Measurements from ENCODE around the gene GNPDA1.

Gene GNPDA1

GRCh38 chr5:142032747-142033631, 20.2 kb upstream of the GNPDA1 start:
- Histone ChIP-seq H3K9ac (ENCODE audit: insufficient read length) (no peak overlapping the region), H3K36me3 (ENCODE audit: insufficient read depth, low read length) (no peaks in the 10 kb centered on the region), H3K27ac (no peak overlapping the region), H3K9me3 (ENCODE audit: low read depth, low read length) (no peaks in the 10 kb centered on the region), H3K4me3 (no peak overlapping the region)
- no peak for DNase-seq (ENCODE audit: low read depth, low spot score)
- TF ChIP-seq FOXP2 (optimal IDR thresholded peaks at IDR 0.05; ENCODE audit: control extremely low read depth, extremely low read length, insufficient read depth) (no peak), EZH2 (IDR thresholded peaks at IDR 0.05) (no peak), POLR2AphosphoS5 (IDR thresholded peaks at IDR 0.05; ENCODE audit: borderline replicate concordance, low read depth, low read length) (no peak)

- Histone ChIP-seq H3K4me3 (no peak overlapping the region), H3K36me3 (ENCODE audit: insufficient read depth, low read length) (no peaks in the 10 kb centered on the region), H3K9ac (ENCODE audit: insufficient read length) (no peak overlapping the region), H3K9me3 (ENCODE audit: low read depth, low read length) (no peaks in the 10 kb centered on the region), H3K27ac (no peak overlapping the region)
- TF ChIP-seq POLR2AphosphoS5 (IDR thresholded peaks at IDR 0.05; ENCODE audit: borderline replicate concordance, low read depth, low read length) (no peak), FOXP2 (optimal IDR thresholded peaks at IDR 0.05; ENCODE audit: control extremely low read depth, extremely low read length, insufficient read depth) (no peak), EZH2 (IDR thresholded peaks at IDR 0.05) (no peak)
- no peak for DNase-seq (ENCODE audit: low read depth, low spot score)
These were observed 19.3 kb upstream of the GNPDA1 start for GRCh38 chr5:142032150-142032549.

GRCh38 chr5:142025637-142026036, 12.8 kb upstream of the GNPDA1 start:
- peak overlapping the region; percentile 75 for H3K4me3 ChIP-seq
- H3K9me3 ChIP-seq (ENCODE audit: low read depth, low read length), result no peaks in the 10 kb centered on the region
- TF ChIP-seq EZH2 (IDR thresholded peaks at IDR 0.05) (no peak), POLR2AphosphoS5 (IDR thresholded peaks at IDR 0.05; ENCODE audit: borderline replicate concordance, low read depth, low read length) (no peak), FOXP2 (optimal IDR thresholded peaks at IDR 0.05; ENCODE audit: control extremely low read depth, extremely low read length, insufficient read depth) (no peak)
- no peak overlapping the region for H3K9ac ChIP-seq (ENCODE audit: insufficient read length)
- no peak overlapping the region for H3K27ac ChIP-seq
- DNase-seq (ENCODE audit: low read depth, low spot score), result no peak
- no peaks in the 10 kb centered on the region for H3K36me3 ChIP-seq (ENCODE audit: insufficient read depth, low read length)

- Histone ChIP-seq H3K9me3 (ENCODE audit: low read depth, low read length) (no peaks in the 10 kb centered on the region), H3K9ac (ENCODE audit: insufficient read length) (peak overlapping the region; percentile 52), H3K27ac (peak overlapping the region; percentile 63; the same call in 1 of the 2 replicates), H3K4me3 (peak overlapping the region; percentile 75), H3K36me3 (ENCODE audit: insufficient read depth, low read length) (no peaks in the 10 kb centered on the region)
- TF ChIP-seq POLR2AphosphoS5 (IDR thresholded peaks at IDR 0.05; ENCODE audit: borderline replicate concordance, low read depth, low read length), result peak; percentile 72
- TF ChIP-seq EZH2 (IDR thresholded peaks at IDR 0.05), result no peak
- no peak for TF ChIP-seq FOXP2 (optimal IDR thresholded peaks at IDR 0.05; ENCODE audit: control extremely low read depth, extremely low read length, insufficient read depth)
- DNase-seq (ENCODE audit: low read depth, low spot score), result peak; percentile 18
These were observed 12.0 kb upstream of the GNPDA1 start for GRCh38 chr5:142024771-142025304.

- TF ChIP-seq POLR2AphosphoS5 (IDR thresholded peaks at IDR 0.05; ENCODE audit: borderline replicate concordance, low read depth, low read length) (no peak), FOXP2 (optimal IDR thresholded peaks at IDR 0.05; ENCODE audit: control extremely low read depth, extremely low read length, insufficient read depth) (no peak), EZH2 (IDR thresholded peaks at IDR 0.05) (no peak)
- Histone ChIP-seq H3K4me3 (no peak overlapping the region), H3K36me3 (ENCODE audit: insufficient read depth, low read length) (no peaks in the 10 kb centered on the region), H3K9ac (ENCODE audit: insufficient read length) (no peak overlapping the region), H3K27ac (no peak overlapping the region), H3K9me3 (ENCODE audit: low read depth, low read length) (no peaks in the 10 kb centered on the region)
- no peak for DNase-seq (ENCODE audit: low read depth, low spot score)
These were observed 11.0 kb upstream of the GNPDA1 start for GRCh38 chr5:142023836-142024235.

- H3K9me3 ChIP-seq (ENCODE audit: low read depth, low read length), result no peaks in the 10 kb centered on the region
- TF ChIP-seq POLR2AphosphoS5 (IDR thresholded peaks at IDR 0.05; ENCODE audit: borderline replicate concordance, low read depth, low read length), result no peak
- TF ChIP-seq EZH2 (IDR thresholded peaks at IDR 0.05), result no peak
- TF ChIP-seq FOXP2 (optimal IDR thresholded peaks at IDR 0.05; ENCODE audit: control extremely low read depth, extremely low read length, insufficient read depth), result no peak
These were observed 7.4 kb upstream of the GNPDA1 start for GRCh38 chr5:142020122-142020659.

GRCh38 chr5:142017832-142018427, 5.1 kb upstream of the GNPDA1 start:
- DNase-seq (ENCODE audit: low read depth, low spot score), result no peak
- H3K9ac ChIP-seq (ENCODE audit: insufficient read length), result no peak overlapping the region
- TF ChIP-seq POLR2AphosphoS5 (IDR thresholded peaks at IDR 0.05; ENCODE audit: borderline replicate concordance, low read depth, low read length) (no peak), EZH2 (IDR thresholded peaks at IDR 0.05) (no peak), FOXP2 (optimal IDR thresholded peaks at IDR 0.05; ENCODE audit: control extremely low read depth, extremely low read length, insufficient read depth) (no peak)
- no peaks in the 10 kb centered on the region for H3K36me3 ChIP-seq (ENCODE audit: insufficient read depth, low read length)
- H3K4me3 ChIP-seq, result no peak overlapping the region
- no peak overlapping the region for H3K27ac ChIP-seq
- H3K9me3 ChIP-seq (ENCODE audit: low read depth, low read length), result no peaks in the 10 kb centered on the region

More at GRCh38 chr5:142020122-142020659, 7.4 kb upstream of the GNPDA1 start:
- H3K27ac ChIP-seq, result no peak overlapping the region
- H3K9ac ChIP-seq (ENCODE audit: insufficient read length), result no peak overlapping the region
- H3K4me3 ChIP-seq, result no peak overlapping the region
- no peak for DNase-seq (ENCODE audit: low read depth, low spot score)
- no peaks in the 10 kb centered on the region for H3K36me3 ChIP-seq (ENCODE audit: insufficient read depth, low read length)

GRCh38 chr5:142016556-142016955, 3.7 kb upstream of the GNPDA1 start:
- H3K36me3 ChIP-seq (ENCODE audit: insufficient read depth, low read length), result no peaks in the 10 kb centered on the region
- no peak for TF ChIP-seq POLR2AphosphoS5 (IDR thresholded peaks at IDR 0.05; ENCODE audit: borderline replicate concordance, low read depth, low read length)
- TF ChIP-seq EZH2 (IDR thresholded peaks at IDR 0.05), result no peak
- TF ChIP-seq FOXP2 (optimal IDR thresholded peaks at IDR 0.05; ENCODE audit: control extremely low read depth, extremely low read length, insufficient read depth), result no peak
- no peak for DNase-seq (ENCODE audit: low read depth, low spot score)
- H3K9ac ChIP-seq (ENCODE audit: insufficient read length), result no peak overlapping the region
- no peak overlapping the region for H3K4me3 ChIP-seq
- H3K27ac ChIP-seq, result peak overlapping the region; percentile 85; the same call in 1 of the 2 replicates
- no peaks in the 10 kb centered on the region for H3K9me3 ChIP-seq (ENCODE audit: low read depth, low read length)
